HG02588 (cell line): Measurements from ENCODE around the gene SH3PXD2B.
A peak's percentile ranks its signal among the peaks of the same experiment; 100 is the strongest.
"Not testable (repeated sequence)": the region's sequence is repeated elsewhere in the genome, so short reads cannot be mapped to it uniquely, and the experiment has no call there.

ENCODE experiments used
- ATAC-seq: cut with Tn5 transposase; IDR thresholded peaks from one replicate; pipeline ENCODE4 v1.9.1; 2021; ENCODE audit warnings: mild to moderate bottlenecking, moderate library complexity; ENCODE audit not compliant: unreplicated experiment

SH3PXD2B gene

DNA sequence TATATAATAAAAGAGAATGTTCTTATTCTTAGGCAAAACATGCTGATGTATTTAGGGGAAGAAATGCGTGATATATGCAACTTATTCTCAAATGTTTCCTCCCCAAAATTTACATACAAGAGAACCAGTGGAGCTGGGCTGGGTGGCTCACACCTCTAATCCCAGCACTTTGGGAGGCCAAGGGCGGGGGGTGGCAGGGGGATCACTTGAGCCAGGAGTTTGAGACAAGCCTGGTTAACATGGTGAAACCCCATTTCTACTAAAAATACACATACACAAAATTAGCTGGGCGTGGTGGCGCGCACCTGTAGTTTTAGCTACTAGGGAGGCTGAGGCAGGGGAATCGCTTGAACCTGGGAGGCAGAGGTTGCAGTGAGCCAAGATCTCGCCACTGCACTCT is 143.3 kb downstream of the SH3PXD2B start:
- ATAC-seq: no peak

DNA sequence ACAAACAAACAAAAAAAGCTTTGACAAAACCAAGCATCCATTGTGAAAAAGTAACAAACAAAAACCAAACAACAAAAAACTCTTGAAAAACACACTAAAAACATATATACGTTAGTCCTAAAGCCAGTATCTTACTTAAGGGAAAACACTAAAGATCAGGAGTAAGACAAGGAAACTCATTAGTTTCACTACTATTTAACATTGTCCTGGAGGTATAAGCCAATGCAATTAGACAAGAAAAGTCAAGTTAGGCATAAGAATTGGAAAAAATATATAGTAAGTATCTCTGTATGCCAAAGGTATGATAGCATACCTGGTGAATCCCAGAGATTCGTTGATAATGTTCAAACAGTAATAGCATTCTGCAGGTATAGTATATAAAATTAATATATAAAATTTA is 148.9 kb downstream of the SH3PXD2B start:
- no peak for ATAC-seq

DNA sequence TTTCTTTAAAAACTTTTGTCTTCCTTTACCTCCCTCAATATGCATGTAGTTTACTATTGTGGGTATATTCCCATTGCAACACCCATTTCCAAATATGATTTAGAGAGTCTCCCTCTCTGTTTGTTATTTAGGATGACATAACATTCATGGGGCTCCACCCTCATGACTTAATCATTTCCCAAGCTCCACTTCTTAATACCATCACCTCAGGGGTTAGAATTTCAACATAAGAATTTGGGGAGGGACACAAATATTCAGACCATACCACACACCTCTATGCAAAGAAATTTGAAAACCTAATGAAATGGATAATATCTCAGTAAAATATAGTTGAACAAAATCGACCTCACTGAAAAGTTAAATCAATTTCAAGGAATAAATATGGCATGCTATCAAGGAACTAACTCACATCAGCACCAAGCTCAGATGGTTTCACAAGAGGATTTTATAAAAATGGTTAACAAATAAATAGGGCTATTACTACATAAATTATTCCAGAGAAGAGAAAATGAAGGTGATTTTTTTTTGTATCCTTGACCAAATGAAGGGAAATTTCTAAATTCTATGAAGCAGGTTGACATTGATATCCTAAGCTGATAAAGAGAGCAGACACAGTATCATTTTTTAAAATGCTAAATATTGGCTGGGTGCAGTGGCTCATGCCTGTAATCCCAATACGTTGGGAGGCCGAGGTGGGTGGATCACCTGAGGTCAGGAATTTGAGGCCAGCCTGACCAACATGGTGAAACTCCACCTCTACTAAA is 150.6 kb downstream of the SH3PXD2B start:
- no peak for ATAC-seq

DNA sequence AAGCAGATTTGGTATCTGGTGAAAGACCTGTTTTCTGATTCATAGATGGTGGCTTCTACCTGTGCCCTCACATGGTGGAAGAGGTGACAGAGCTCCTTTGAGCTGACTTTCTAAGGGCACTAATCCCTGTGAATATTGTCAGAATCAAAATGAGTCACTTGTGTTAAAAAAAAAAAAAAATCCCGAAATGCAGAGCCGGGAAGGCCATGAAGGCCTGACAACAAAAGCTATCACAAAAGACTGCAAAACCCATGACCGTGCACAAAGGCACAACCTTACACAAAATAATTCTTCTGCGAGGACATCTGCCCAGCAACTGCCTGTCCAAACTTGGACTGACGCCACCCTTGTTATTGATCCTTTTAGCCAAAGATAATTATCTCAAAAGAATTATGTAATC is 151.2 kb downstream of the SH3PXD2B start:
- ATAC-seq: no peak

DNA sequence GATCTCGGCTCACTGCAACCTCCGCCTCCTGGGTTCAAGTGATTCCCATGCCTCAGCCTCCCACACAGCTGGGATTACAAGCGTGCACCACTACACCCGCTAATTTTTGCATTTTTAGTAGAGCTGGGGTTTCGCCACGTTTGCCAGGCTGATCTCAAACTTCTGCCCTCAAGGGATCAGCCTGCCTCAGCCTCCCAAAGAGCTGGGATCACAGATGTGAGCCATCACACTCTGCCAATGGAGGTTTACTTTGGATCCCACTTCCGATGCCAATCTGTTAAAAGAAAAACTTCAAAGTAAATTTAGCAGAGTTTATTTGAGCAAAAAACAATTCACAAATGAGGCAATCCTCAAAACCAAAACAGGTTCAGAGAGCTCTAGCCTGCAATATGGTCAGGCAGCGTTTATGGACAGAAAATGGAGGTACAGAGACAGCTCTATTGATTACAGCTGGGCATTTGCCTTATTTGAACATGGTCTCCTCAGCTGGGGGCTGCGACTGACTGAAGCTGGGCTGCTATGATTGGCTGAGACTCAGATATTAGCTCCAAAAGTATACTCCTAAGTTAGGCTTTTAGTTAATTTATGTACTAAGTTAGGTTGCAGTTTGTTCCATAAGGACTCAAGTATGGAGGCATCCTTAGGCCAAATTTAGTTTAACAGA is 152.1 kb downstream of the SH3PXD2B start:
- ATAC-seq: no peak

DNA sequence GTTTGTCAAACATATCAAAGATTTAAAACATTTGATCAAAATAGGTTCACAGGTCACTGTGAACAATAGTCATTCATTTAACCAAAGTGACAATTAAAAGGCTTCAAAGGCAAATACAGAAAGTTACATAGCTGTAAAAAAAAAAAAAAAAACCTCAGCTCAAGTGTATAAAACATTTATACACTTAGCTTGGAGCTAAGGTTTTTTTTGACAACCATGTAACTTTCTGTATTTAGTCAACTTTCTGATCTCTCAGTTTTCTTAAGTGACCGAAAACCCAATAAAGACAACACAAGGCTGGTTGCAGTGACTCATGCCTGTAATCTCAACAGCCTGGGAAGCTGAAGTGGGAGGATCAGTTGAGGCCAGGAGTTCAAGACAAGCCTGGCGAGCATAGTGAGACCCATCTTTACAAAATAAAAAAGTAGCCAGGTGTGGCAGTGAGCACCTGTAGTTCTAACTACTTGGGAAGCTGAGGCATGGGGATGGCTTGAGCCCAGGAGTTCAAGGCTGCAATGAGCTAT is 154.3 kb downstream of the SH3PXD2B start:
- no peak for ATAC-seq

DNA sequence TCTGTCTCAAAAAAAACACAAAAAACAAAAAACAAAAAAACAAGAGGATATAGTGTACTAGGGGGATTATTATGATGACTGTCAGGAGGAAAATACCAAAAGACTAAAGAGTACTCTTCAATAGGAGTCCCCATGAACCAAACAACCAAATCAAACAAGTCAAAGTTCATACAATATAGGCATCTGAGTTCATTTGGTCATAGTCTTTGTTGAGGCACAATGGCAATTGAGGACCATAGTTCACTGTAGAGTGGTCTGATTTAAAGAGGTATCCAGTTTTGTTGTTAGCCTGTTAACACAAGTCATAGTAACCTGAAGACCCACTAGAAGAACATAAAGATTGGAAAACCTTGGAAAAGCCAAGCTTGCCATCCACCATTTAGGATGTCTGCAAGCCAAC is 159.5 kb downstream of the SH3PXD2B start:
- ATAC-seq: no peak

DNA sequence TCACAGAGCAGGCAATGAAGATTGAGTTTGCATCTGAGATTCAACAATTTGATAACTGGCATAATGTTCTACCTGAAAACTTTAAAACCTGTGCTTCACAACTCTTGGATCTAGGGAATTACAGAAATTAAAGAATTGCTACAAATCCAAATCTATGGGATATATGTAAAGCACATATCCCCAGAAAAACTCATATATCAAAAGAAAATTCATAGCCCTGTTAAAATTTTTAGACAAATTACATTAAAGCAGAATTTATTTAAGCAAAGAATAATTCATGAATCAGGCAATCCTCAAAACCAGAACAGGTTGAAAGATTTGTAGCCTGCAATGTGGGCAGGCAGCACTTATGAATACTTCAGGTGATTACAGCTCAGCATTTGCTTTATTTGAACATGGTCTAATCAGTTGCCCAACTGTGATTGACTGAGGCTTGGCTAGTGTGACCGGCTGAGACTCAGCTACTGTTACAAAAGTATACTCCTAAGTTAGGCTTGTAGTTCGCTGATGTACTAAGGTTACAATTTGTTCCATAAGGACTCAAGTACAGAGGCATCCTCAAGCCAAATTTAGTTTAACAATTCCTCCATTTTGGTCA is 160.5 kb downstream of the SH3PXD2B start:
- no peak for ATAC-seq

DNA sequence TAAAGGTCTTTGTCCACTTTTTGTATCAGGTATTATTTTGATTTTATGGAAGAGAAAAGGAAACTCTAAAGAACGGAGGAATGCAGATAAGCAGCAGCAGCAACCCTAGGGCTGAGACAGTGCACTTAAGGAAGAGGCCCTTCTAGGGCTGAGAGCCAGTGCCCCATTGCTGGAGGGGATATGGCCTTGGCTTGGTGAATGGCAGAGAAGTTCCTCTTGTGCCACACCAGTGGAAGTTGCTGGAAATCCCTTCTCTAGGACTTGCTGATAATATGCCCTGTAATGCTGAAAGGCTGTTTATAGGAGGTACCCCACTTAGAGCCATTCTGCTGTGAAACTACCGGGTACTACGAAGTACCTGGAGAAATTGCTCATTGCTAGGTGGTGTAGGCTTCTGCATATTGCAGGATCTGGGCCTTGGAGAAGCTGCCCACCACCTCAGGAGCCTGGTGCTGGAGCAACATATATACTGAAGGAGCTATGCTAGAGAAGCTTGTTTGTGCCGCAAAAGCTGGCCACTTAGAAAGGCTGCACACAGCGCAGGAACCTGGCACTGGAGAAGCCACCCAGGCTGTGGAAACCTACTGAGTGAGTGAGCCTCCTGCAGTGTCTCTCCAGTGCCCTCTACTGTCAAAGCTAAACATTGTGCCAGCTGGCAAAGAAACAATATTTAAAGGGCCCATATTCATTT is 161.1 kb downstream of the SH3PXD2B start:
- ATAC-seq: peak; percentile 96

DNA sequence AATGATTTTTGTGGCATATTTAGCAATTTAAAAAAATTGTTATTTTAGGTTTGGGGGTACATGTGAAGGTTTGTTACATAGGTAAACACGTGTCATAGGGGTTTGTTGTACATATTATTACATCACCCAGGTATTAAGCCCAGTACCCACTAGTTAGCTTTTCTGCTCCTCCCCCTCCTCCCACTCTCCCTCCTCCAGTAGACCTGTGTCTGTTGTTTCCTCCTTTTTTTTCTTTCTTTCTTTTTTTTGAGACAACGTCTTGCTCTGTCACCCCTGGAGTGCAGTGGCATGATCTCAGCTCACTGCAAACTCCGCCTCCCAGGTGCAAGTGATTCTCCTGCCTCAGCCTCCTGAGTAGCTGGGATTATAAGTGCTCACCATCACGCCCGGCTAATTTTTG is 162.5 kb downstream of the SH3PXD2B start:
- not testable (repeated sequence) for ATAC-seq

DNA sequence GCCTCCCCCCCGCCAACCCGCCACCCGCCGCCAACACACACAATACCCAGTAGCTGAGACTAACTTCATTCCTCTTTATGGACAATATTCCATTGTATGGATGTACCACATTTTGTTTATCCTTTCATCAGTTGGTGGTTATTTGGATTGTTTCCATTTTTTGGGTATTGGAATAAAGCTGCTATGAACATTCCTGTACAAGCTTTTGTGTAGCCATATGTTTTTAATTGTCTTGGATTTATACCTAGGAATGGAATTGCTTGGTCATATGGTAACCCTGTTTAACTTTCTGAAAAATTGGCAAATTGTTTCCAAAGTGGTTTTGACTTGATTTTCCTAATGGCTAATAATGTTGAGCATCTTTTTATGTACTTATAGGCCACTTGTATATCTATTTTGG is 165.9 kb downstream of the SH3PXD2B start:
- ATAC-seq: no peak

DNA sequence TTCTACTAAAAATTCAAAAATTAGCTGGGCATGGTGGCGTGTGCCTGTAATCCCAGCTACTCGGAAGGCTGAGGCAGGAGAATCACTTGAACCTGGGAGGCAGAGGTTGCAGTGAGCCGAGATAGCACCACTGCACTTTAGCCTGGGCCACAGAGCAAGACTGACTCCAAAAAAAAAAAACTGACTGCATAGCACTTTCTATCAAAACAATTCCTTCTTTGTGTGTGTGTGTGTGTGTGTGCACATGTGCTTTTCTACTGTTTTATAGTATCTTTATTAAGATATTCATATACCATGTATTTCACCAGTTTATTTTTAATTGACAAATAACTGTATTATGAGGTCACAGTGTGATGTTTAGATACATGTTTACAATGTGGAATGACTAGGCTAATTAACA is 167.2 kb downstream of the SH3PXD2B start:
- not testable (repeated sequence) for ATAC-seq

DNA sequence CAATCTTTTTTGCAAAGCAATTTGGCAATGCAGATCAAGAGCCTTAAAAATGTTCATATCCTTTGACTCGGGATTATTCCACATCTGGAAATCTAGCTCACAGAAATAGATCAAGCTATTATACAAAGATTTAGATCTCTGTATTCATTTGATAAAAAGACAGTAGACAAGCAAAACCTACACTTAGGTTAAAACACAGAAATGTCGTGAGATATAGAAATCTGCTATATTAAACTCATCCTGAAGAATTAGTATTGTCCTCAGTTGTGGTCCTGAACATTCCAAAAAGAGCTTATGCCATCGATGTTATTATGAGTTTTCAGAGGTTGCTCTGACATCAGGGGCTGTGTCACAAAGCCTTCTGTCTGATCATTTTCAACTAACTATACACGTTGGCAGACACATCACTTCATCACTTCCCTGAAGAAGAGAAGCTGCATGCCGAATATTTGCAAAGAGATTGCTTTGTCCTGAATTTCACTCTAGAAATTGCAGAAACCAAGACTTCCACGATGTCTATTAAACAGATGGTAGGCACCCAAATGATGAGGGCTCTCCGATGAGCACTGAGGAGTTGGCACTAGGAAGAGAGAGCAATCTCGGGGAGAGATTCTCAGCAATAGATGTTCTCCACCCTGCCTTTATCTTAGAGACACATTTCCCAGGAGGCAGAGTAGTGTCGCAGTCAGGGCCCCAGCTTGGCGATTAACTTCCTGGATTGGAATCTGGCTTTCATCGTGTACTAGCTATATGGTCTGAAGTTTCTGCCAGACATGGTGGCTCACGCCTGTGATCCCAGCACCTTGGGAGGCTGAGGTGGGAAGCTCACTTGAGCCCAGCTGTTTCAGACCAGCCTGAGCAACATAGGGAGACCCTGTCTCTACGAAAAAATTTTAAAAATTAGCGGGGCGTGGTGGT is 168.8 kb downstream of the SH3PXD2B start:
- no peak for ATAC-seq

DNA sequence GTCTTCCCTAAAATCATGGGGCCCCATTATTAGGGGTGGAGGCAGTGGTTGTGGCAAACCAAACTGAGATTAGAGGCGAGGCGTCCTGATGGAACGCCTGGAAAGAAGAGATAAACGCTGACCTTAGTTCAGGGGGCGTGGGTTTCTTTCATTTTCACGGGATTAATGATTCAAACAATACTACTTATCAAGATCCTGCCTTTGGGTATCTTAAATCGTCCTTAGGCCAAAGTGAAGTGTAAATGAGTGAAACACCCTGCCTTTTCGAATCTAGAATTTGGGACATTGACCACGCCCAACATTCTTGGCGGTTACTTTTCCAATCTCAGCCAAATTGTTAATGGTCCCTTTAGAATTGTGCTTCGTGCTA is 169.7 kb downstream of the SH3PXD2B start:
- ATAC-seq: no peak

DNA sequence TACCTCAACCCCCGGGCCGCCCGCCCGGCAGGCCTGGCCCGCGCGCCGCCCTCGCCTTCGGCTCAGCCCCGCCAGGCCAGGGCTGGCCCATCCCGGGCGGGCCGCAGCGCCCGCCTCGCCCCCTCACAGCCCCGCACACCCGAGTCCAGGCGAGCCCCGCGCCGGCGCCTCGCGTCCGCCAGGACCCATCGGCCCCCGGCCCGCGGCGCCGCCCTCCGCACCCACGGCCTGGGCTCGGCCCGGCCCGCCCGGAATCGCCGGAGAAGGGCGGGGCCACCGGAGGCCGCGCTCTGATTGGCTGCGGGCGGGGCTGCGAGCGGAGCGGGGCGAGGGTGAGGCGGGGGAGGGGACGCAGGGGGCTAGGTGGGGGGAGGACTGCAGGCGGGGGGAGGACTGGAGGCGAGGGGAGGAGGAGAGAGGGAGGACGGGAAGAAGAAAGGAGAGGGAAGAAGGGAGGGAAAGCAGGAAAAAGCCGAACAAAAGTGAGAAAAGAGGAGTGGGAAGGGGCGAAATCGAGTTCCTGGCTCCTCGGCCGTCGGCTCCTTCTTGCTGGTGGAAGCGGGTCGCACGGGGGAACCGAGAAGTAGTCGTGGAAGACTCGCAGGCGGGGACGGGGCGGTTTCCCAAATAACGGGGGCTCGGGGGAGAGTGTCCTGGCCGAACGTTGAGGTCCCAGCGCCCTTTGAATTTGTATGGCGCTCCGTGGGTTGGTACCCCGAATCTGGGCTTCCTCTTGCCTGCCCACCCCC is 170.3 kb downstream of the SH3PXD2B start:
- ATAC-seq: peak; percentile 82

DNA sequence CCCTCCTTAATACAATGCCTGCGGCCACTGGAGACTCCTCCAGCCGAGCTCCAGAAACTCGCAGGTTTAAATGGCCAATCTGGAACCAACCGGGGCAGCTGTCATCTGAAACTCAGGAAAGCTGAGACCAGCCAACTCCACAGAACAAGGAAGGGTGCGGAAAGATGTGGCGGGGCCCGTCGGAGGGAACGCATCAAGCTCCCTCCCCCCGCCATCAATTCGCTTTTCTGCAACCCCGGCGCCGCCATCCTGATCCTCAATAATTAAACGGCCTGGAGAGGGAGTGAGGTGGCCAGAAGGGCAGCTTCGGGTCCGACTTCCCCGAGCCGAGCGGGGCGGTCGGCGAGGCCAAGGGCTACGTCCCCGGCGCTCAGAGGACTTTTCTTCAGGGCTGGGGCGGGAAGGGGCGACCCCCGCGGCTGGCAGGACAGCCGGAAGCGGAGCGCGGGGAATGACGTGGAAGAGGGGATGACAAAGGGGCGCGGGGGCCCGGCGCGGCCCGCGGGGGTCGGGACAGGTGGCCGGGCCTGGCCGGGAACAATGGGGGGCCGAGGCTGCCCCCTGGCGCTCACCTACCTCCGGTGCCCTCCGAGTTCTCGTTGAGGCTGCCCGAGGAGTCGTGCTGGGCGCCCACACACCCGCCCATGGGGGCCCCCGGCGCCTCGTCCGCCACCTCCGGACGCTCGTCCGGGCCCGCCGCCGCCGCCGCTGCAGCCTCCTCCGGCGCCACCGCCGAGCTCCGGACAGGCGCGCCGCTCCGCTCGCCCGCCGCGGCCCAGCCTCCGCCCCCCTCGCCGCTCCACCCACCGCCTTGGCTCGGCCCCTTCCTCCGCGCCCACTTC is 171.1 kb downstream of the SH3PXD2B start, which contains the start of gene UBTD2:
TSS of gene UBTD2 (minus strand) at position 745 of the 842 bp plus-strand sequence. CDS start at position 646, 99 bp downstream.
- ATAC-seq: peak; percentile 89

DNA sequence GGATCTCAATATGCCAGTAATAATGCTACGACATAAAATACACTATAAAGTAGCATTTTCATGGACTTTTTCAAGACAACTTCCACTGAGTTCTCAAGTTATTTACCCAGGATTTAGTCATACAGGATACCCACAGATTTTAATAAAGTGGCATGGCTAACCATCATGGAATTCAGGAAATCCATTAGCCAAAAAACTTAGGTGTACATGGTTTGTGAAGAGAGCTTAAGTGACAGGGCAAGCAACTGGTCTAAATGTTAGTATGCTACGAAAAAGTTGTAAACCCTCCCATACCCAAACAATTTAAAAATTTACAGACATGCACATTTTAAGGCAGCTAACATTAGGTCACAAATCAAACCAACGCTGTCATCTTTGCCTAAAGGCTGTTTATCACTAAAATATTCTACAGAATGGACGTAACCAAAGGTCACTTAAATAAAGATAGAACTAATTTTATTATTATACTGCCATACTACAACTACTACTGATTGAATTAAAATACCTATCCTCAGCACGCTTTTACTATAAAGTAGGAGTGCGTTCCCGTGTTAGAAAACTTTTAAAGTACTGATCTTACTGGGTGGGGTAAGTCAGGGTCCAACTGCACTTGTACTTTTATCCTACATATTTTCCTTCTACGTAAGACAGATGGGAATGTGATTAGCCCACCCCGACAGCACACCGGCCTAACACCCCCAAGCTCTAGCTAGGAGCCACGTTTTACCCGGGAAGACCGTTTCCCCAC is 171.9 kb downstream of the SH3PXD2B start:
- no peak for ATAC-seq

DNA sequence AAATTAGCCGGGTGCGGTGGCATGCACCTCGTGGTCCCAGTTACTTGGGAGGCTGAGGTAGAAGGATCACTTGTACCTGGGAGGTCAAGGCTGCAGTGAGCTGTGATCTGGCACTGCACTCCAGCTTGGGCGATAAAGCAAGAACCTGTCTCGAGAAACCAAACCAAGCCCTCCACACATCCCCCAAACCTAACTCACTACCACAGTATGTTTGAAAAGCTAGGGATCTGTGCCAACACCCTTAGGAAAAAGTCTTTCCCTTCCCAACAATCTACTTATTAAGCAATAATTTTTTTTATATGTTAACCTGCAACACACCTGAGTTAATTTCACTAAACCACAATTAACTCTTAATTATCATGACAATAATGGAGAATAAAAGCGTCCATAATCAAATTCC is 173.0 kb downstream of the SH3PXD2B start:
- ATAC-seq: no peak
